ENCODE results near the gene FAM184B. TPM values are rescaled to one million over a fixed set of nuclear protein-coding genes. Genes with fewer than 3 reads are reported as not detected.

Gene FAM184B
- polyA plus RNA-seq, 3 donors: under 0.01 to 0.03 (median 0.02) TPM

DNA sequence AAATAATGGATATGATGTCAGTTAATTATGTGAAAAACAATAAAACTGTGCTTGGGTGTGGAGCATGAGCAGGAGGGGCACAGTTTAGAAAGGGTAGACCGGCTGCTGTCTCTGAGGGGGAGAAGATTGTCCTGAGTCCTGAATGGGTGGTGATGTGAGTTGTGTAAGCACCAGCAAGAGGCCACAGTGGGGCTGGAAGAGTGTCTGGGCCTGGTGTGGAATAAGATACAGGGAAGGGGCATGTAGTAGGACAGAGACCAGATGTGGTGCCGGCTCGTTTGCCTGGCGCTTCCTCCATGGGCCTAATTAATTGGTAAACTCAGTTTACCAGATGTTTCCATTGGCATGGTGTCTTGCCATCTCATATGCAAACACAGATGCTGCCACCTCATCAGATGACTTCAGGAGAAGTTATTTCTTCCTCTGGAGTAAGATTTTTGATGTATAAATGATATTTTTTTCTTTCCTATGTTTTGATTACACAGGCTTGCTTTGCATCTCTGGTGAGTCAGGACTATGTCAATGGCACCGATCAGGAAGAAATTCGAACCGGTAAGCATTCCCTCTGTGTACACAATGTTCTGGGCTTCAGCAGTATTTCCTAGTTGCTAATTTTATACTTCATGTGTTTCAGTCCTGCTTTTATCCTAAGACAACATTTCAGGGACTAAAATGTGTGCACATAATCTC, 161.9 kb downstream of the FAM184B start:
- 58 to 72% (median 68%) methylated on average over 7 of the region's 7 CpGs for WGBS, 3 donors
- no peak overlapping the region for H3K27ac ChIP-seq (ENCODE audit: low read depth, low read length)

DNA sequence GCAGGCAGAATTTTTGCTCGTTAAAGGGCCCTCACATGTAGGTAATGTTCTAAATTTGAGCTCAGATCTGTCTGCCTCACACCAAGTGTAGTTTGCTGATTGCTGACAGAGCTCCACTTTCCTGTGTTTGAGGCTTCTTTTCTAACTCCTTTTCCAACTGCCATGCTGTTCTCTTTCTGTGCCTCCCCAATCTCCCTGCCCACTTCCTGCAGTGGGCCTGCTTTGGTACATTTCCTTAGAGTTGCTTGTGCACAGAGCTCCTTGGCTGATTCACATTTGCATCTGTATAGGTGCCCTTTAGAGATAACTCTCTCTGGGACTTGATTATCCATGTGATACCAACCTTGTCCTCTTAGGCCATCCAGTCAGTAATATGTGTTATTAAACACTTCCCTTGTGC, 162.5 kb downstream of the FAM184B start:
- H3K27ac ChIP-seq (ENCODE audit: low read depth, low read length): no peak overlapping the region
- WGBS, 3 donors: 35 to 76% (median 38%) methylated on average over 1 of the region's 1 CpG

DNA sequence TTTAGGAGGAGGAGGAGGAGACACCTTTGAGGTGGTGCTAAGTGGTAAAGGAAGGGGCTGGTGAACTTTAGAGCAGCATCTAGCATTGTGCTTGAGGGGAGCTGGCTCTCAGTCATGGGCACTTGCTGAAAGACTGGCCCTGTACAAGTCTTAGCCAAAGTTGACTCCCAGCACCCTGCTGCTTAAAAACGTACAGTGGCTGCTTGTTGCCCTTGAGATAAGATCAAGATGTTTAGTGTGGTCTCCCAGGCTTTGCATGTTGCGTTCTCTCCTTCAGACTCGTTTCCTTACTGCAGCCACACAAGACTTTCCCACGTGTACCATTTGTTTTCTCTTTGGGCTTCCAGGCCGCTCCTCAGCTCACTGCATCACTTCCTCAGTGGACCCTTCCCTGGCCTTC, 165.1 kb downstream of the FAM184B start:
- H3K27ac ChIP-seq (ENCODE audit: low read depth, low read length): no peak overlapping the region
- 51 to 64% (median 52%) methylated on average over 5 of the region's 5 CpGs for WGBS, 3 donors

DNA sequence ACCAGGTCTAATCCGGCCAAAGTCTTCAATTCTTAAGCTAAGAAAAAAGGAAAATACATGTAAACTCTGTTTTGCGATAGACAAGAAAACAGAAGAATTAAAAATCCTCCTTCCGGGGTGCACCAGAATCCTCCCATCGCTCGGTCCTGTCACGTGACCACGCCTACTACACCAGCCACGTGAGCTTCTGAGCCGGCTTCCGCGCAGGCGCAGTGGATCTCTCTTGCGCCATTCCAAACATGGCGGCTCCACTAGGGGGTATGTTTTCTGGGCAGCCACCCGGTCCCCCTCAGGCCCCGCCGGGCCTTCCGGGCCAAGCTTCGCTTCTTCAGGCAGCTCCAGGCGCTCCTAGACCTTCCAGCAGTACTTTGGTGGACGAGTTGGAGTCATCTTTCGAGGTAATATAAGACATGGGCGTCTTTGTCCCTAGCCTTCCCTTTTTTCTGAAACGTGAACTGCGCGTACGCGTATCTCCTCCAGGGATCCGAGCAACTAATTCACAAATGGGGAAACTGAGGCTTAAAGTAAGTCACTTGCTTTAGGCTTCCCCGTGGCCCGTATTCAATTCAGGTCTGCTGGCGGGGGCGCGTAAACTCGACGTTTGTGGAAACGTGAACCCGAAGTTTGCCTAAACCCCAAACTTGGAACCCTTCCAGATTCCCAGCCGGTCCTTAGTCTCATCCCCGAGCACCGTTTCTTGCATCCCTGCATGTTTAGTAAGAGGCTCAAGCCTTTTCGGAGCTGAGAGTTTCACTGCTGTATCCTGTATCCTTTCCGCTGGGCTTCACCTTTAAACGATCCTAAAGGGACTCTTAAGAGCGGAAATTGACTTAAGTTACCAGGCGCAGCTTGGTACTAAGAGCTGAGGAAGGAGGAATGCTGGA, 166.8 kb downstream of the FAM184B start, which contains the start of gene MED28:
Gene MED28 (plus strand): TSS at position 226 of the 884 bp plus-strand sequence. CDS start 14 bp downstream, at position 240.
- H3K27ac ChIP-seq (ENCODE audit: low read depth, low read length): no peak within 1 kb of the TSS
- 0 to 1% (median 0%) methylated on average over 46 of the region's 46 CpGs for WGBS, 3 donors

DNA sequence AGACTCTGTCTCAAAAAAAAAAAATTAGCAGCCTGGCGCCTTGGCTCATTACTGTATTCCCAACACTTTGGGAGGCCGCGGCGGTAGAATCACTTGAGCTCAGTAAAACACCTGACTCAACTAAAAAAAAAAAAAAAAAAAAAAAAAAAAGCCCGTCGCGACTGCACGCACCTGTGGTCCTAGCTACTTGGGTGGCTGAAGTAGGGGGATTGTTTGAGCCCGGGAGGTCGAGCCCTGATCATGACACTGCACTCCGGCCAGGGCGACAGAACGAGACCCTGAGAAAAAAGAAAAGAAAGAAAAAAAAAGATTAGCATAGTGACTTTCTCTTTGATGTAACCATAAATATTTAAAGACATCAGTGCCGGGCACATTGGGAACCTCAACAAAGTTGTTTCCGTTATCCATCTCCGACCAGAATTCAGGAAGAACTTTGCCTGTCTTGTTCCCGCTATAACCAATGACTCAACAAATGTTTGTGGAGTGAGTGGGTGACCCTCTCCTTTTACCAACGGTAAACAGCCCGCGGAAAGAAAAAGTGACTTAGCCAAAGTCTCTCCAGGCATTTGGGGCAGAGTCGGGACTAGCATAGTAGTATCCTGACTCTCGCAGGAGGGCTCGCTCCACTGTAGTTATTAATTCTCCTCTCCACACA, 167.5 kb downstream of the FAM184B start:
- WGBS, 3 donors: 1 to 2% (median 1%) methylated on average over 22 to 23 of the region's 23 CpGs
- H3K27ac ChIP-seq (ENCODE audit: low read depth, low read length): no peak overlapping the region

DNA sequence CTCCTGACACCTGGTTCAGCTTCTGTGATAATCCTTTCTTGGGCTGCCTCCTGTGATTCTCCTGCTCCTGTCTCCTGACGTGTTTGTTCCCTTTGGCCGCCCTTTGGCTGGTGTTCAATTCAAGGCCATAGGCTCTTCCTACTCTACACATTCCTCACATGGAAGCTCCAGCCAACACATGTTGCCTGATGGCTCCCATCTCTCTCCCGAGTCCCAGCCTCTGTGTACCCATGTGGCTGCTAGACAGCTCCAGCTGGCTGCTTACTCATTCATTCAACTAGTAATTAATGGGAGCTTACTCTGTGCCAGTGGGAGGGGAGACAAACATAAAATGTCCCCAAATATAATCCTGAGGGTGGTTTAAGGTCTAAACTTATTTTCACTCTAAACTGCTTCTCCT, 176.2 kb downstream of the FAM184B start:
- H3K27ac ChIP-seq (ENCODE audit: low read depth, low read length): no peak overlapping the region
- 70 to 82% (median 76%) methylated on average over 3 of the region's 3 CpGs for WGBS, 3 donors

DNA sequence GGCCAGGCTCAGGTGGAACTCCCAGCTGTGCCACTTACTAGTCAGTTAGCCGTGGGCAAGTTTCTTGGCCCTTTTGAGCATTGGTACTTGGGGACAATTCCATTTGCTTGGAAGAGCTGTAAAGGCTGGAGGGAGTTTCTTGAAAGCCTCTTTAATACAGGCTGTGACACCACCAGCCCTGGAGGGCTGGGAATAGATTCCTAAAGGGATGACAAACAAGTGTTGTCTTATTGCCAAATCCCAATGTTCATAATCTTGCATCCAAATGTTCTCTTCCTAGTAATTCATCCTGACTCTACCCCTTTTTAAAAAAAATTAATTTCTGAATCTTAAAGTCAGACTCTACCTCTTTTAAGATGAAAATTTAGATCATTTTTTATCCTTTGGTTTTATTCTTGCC, 181.6 kb downstream of the FAM184B start:
- H3K27ac ChIP-seq (ENCODE audit: low read depth, low read length): no peak overlapping the region
- WGBS, 3 donors: 39 to 100% (median 96%) methylated on average over 1 of the region's 1 CpG

DNA sequence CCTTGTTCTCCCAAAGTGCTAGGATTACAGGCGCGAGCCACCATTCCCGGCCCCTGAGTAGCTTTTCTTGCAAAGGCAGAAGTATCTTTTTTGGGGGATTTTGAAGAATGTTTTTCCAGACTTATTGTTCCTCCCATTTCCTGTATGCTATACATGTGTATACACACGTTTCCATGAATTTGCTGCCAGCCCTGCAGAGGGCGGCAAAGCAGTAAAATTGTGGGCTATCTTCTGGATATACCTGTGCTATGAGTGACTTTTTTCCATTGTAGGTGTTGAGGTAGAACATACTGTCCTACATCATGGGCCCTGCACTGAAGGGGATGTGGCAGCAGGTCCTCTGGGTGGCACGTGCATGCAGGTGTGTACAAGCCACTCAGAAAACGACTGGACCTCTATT, 183.9 kb downstream of the FAM184B start:
- H3K27ac ChIP-seq (ENCODE audit: low read depth, low read length): no peak overlapping the region
- WGBS, 3 donors: 69 to 80% (median 74%) methylated on average over 7 of the region's 7 CpGs

DNA sequence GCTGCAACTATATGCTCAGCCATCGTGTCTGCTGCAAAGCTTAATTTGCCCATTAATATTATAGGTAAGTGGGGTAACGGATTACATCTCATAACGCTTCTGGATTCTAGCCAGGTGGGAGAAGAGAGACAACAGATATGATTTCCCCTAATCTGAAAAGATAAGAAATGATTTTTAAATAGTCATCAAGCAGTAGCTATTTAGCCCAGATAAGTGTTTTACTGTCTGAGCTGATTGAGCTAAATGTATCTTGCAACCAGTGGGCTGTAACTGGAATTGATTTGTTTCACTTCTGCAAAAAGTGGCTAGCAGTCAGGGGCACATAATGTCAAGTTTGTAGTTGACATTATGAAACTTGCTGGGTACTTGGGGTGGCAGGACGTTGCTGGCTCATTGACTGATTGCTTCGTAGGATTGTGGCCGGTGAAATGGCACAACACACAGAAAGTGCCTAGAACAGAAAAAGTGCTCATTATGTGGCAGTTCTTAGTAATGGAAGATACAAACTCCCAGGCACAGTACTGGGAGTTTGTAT, 185.9 kb downstream of the FAM184B start:
- H3K27ac ChIP-seq (ENCODE audit: low read depth, low read length): no peak overlapping the region
- WGBS, 3 donors: 75 to 82% (median 79%) methylated on average over 6 of the region's 6 CpGs

DNA sequence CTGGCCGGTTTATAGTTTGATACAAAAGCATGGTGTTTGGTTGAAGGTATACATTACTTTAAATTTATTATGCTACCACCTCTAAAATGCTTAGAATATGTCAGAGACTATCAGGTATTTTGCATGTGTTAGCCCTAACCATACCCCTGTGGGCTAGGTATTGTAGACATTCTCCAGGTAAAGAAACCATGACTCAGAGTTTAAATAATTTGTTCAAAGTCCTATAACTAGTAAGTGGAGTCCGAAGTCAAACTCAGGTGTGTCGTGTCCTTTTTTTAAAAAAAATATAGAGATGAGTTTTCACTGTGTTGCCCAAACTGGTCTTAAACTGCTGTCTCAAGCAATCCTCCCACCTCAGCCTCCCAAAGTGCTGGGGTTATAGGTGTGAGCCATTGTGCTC, 192.1 kb downstream of the FAM184B start:
- H3K27ac ChIP-seq (ENCODE audit: low read depth, low read length): no peak overlapping the region
- WGBS, 3 donors: 93 to 95% (median 94%) methylated on average over 3 of the region's 3 CpGs

DNA sequence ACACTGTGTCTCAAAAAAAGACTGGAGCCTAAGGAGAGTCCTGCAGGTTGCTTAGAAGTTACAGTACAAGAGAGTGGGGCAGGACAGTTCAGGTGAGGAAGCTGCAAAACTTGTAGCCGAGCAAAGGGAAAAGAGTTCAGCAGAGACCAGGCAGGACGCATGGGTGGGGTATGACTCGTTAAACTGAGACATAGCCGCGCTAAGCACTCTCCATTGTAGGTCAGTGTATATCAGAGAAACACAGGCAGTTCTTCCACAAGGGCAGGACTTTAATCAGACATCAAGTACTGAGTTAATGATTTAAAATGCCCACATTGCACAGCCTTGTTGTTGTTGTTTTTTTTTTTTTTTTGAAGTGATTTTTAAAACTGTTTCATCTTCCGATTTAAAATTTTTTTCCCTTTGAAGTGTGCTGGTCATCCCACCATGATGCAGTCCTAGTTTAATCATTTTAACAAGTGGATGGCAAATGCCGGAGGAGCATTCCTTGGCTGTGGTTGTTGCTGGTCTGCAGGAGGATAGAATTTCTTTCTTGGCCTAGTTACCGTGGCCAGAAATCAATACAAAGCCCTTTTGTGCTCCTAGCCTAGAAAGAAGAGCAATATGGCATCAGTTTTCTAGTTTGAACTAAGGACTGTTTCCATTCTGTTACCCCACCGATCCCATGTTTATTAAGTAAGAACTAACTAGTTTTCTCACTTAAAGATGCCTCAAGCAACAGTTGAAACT, 194.2 kb downstream of the FAM184B start:
- WGBS, 3 donors: 77 to 90% (median 89%) methylated on average over 9 of the region's 9 CpGs

DNA sequence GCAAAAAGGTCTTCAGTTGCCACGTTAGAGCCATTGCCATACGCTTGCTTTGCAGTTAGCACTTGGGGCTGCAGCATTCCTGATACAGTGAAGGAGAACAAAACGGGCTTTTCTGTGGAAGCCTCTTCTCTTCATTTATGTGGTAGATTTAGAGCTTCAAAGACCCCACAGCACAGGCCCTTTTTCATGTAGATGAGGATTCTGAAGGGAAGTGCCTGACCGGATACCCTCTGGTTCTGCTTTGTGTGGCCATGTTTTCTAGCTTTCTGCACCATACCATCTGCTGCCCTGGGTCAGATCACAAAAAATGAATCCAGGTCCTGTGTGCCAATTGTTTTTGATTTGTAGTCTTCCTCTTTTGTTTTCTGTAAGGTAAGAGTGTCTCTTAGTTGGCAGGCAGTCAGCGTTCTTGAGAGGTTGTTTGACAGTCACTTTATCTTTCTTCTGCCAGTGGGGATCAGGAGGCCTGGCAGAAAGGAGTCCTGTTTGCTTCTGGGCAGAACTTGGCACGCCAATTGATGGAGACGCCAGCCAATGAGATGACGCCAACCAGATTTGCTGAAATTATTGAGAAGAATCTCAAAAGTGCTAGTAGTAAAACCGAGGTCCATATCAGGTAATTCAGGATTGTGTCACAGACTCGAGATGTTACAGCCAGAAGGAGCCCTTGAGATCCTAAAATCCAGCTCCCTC, 196.8 kb downstream of the FAM184B start:
- no peak overlapping the region for H3K27ac ChIP-seq (ENCODE audit: low read depth, low read length)
- 85 to 93% (median 92%) methylated on average over 10 of the region's 10 CpGs for WGBS, 3 donors

More for the DNA sequence above, 194.2 kb downstream of the FAM184B start:
- H3K27ac ChIP-seq (ENCODE audit: low read depth, low read length): no peak overlapping the region

DNA sequence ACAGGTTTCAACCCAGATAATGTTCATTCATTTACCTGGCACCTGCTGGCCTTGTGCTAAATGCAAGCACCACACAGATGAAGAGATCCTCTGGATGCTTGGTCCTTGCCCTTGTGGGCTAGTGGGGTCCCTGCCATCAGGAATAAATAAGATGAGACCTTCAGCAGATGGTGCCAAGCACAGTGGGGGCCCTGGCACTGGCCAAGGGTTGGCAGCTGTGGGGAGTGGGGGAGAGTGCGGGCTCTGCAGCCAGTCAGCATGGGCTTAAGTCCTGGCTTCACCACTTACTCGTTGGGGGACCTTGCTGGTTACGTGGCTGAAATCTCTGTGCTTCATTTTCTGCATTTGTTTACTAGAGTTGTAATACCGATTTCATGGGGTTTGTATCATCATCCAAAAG, 197.5 kb downstream of the FAM184B start:
- H3K27ac ChIP-seq (ENCODE audit: low read depth, low read length): no peak overlapping the region
- WGBS, 3 donors: 92 to 95% (median 93%) methylated on average over 4 of the region's 4 CpGs

DNA sequence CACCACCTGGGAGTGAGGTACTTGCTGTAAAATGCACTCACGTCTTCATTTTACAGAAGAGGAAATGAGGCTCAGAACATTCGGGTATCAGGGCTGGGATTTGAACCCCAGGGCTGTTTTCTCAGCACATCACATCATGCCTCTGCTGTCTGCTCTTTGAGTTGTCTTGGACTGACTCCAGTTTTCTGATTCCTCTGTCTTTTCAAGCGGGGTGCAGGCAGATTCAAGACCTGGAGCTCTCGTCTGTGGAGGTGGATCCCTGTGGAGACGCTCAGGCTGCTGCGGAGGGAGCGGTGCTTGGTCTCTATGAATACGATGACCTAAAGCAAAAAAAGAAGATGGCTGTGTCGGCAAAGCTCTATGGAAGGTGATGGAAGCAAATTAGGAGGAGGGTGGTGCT, 198.1 kb downstream of the FAM184B start:
- WGBS, 3 donors: 89 to 96% (median 92%) methylated on average over 9 of the region's 9 CpGs

DNA sequence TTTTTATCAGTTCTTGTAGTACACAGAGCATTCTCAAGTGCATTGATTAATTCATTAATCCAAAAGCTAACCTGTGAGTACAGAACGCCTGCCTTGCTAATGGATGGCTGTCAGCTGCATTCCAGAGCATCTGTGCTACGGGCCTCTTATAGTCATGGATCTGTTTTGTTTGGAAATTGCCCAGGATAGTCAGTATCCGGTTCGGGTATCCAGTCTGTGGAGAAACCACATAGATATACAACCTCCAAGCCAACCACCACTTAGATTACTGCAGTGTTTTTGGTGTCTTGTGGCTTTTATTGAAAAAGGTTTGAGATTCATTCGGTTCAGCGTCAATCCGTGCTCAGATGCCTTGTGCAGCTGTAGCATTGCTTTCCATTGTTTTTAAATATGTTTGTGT, 200.5 kb downstream of the FAM184B start:
- no peak overlapping the region for H3K27ac ChIP-seq (ENCODE audit: low read depth, low read length)
- WGBS, 3 donors: 64 to 80% (median 75%) methylated on average over 7 of the region's 7 CpGs

More for the DNA sequence above, 198.1 kb downstream of the FAM184B start:
- no peak overlapping the region for H3K27ac ChIP-seq (ENCODE audit: low read depth, low read length)

Measured in adipose tissue (tissue), 3 donors.